K562 (cell line): Measurements from ENCODE around the gene TOGARAM2.

Experiments used
- JUN ChIP-seq, 2 experiments: sonication (generic) in 1 of 2; formaldehyde crosslinking in 1 of 2; IDR thresholded peaks; 2 replicates each; pipeline versions ENCODE4 v1.6.1 to v1.8.0; 2012 to 2022; ENCODE audit warnings: borderline replicate concordance in 2 of 2, mild to moderate bottlenecking in 2 of 2, improper control_type of control experiment in 1 of 2, low read depth in 1 of 2, low read length in 1 of 2, missing genetic modification reagents in 1 of 2
- TRIM24 ChIP-seq, 2 experiments: fragments of 450-650 bp; IDR thresholded peaks; 2 replicates each; pipeline ENCODE4 v1.6.1; 2016
- ZFX ChIP-seq: sonication (generic); formaldehyde crosslinking; IDR thresholded peaks from 2 replicates; pipeline ENCODE4 v1.8.0; 2022; ENCODE audit warnings: mild to moderate bottlenecking, missing genetic modification reagents, moderate library complexity
- ZNF121 ChIP-seq: sonication (generic); formaldehyde crosslinking; conservative IDR thresholded peaks from 2 replicates; pipeline ENCODE4 v1.8.0; 2022; ENCODE audit warnings: missing genetic modification reagents
- TF ChIP-seq, protein P1 (sequence below): sonication (generic); formaldehyde crosslinking; IDR thresholded peaks from 2 replicates; pipeline ENCODE4 v1.9.0; 2022; ENCODE audit warnings: mild to moderate bottlenecking, missing genetic modification reagents
- TF ChIP-seq, protein P2 (sequence below), 3 experiments: IDR thresholded peaks in 2 of 3; conservative IDR thresholded peaks in 1 of 3; 2 replicates each; pipeline ENCODE4 v1.5.1; 2011 to 2012; ENCODE audit warnings: low read length in 3 of 3, mild to moderate bottlenecking in 3 of 3, control low read depth in 2 of 3, improper control_type of control experiment in 1 of 3, inconsistent platforms in 1 of 3, low read depth in 1 of 3, mixed read lengths in 1 of 3, moderate library complexity in 1 of 3; ENCODE audit not compliant: insufficient read depth in 2 of 3

DNA sequence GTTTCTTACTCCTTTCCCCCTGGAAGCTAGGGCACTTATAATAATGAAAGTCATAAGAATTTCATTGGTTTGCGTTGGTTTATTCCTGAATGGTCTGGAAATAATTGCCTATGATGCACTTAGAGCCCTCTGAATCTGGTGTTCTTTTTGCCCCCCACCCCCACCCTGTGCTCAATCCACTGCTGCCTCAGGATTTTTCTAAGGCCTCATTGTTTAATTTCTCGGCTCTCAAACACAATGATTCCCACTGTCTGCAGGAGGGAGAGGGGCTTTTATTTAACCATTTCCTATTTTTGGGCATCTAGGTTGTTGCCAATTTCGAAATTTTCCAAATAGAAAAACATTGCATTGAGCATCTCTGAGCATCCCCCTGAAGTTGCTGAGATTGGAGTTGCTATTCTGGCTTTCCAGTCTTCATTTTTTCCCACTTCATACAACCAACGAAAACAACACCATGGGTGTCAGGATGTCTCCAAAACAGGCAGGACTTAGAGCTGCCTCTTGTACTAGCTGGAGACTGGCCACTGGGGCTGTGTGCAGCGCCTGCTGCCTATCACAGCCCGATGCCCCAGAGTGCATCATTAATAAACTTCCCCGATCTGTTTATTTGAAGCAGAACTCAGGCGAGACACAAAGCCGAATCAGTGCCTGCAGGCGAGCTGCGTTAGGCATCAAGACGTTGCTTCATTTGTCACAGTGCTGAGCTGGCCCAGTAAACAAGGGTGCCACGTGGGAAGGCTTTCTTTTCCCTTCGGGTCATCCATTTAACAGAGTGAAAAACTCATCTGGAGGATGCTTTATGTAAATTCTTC is 95.0 kb downstream of the TOGARAM2 start:
- TF ChIP-seq, protein P1, sequence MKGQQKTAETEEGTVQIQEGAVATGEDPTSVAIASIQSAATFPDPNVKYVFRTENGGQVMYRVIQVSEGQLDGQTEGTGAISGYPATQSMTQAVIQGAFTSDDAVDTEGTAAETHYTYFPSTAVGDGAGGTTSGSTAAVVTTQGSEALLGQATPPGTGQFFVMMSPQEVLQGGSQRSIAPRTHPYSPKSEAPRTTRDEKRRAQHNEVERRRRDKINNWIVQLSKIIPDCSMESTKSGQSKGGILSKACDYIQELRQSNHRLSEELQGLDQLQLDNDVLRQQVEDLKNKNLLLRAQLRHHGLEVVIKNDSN (CRISPR knock-in tag), result no peak
- no peak for TF ChIP-seq TRIM24 (IDR thresholded peaks at IDR 0.05)
- TF ChIP-seq ZNF121, result no peak
- TF ChIP-seq JUN (IDR thresholded peaks at IDR 0.05; ENCODE audit: borderline replicate concordance, low read depth, low read length), result no peak
- no peak for TF ChIP-seq JUN (CRISPR knock-in tag; IDR thresholded peaks at IDR 0.05; ENCODE audit: borderline replicate concordance)
- TF ChIP-seq, protein P2, sequence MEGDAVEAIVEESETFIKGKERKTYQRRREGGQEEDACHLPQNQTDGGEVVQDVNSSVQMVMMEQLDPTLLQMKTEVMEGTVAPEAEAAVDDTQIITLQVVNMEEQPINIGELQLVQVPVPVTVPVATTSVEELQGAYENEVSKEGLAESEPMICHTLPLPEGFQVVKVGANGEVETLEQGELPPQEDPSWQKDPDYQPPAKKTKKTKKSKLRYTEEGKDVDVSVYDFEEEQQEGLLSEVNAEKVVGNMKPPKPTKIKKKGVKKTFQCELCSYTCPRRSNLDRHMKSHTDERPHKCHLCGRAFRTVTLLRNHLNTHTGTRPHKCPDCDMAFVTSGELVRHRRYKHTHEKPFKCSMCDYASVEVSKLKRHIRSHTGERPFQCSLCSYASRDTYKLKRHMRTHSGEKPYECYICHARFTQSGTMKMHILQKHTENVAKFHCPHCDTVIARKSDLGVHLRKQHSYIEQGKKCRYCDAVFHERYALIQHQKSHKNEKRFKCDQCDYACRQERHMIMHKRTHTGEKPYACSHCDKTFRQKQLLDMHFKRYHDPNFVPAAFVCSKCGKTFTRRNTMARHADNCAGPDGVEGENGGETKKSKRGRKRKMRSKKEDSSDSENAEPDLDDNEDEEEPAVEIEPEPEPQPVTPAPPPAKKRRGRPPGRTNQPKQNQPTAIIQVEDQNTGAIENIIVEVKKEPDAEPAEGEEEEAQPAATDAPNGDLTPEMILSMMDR (IDR thresholded peaks at IDR 0.05 in 2 of 3, conservative IDR thresholded peaks at IDR 0.05 in 1 of 3; ENCODE audit: insufficient read depth in 2 of 3, low read depth in 1 of 3, low read length in 3 of 3), result no peak
- TF ChIP-seq ZFX (CRISPR knock-in tag), result no peak
